GM12801 (cell line): ENCODE data around the gene SPTA1.

Source experiments
- TF ChIP-seq, protein P1 (sequence below): IDR thresholded peaks from one replicate; pipeline ENCODE4 v1.5.1; 2011; ENCODE audit warnings: control low read depth; ENCODE audit not compliant: insufficient read length; ENCODE audit errors: extremely low read depth

SPTA1 gene

DNA sequence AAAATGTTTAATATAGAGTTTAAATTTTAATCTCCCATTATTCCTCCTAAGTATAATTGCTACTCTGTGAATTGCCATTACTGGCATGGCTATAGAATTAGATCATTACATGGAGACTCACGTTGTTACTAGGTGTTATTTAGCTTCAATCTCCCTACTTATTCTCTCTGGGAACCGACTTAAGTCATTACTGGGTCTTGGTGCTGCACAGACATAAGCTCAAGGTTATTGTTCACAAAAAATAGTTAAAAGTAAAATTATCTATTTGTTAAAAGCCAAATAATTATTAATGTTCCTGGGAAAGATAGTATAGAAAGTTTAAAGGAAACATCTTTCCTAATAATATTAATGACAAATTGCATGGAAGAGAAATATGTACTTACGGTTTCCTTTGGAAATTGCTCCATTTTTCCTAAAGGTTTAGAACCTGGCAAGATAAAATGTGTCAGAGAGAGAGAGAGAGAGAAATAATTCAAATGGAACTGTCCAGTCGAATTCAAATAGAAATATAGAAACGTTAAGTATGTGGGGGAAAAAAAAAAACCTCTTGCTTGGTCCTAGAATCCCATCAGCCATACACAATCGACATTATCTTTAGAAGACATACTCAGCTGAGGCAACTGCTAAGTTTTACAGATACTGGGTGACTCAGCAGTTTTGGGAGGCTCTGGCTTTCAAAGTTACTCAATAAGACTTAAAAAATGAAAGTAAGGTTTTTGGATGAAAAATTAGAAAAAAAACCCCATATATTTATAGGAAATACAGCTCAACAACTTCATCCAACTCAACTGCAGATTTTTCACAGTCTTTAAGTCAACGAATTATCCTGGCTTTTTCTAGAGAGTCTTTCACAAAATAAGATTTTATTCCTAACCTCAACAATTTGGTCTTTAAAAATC lies at the start of gene SPTA1:
Gene SPTA1, minus strand, starts transcription at position 605 of the 899 bp plus-strand sequence. Its CDS starts 198 bp downstream, at position 407.
- TF ChIP-seq, protein P1, sequence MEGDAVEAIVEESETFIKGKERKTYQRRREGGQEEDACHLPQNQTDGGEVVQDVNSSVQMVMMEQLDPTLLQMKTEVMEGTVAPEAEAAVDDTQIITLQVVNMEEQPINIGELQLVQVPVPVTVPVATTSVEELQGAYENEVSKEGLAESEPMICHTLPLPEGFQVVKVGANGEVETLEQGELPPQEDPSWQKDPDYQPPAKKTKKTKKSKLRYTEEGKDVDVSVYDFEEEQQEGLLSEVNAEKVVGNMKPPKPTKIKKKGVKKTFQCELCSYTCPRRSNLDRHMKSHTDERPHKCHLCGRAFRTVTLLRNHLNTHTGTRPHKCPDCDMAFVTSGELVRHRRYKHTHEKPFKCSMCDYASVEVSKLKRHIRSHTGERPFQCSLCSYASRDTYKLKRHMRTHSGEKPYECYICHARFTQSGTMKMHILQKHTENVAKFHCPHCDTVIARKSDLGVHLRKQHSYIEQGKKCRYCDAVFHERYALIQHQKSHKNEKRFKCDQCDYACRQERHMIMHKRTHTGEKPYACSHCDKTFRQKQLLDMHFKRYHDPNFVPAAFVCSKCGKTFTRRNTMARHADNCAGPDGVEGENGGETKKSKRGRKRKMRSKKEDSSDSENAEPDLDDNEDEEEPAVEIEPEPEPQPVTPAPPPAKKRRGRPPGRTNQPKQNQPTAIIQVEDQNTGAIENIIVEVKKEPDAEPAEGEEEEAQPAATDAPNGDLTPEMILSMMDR, result no peak

DNA sequence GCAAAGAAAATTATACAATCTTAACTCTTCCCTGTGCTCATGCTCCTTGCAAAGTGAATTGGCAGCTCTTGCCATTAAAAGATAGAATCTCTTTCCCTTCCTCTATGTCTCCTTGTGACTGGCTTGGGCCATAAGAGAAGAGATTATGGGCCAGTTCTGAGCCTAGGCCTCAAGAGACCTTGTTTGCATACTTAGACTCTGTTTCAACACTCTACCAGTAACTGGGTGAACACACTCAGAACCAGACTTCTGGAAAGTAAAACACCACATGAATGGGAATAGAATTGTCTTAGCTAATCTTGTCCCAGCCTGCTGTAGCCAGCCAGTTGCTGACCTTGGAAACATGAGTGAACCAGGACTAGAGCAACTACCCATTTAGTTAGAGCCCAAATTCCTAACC lies 49.3 kb upstream of the SPTA1 start:
- TF ChIP-seq, protein P1, result no peak

DNA sequence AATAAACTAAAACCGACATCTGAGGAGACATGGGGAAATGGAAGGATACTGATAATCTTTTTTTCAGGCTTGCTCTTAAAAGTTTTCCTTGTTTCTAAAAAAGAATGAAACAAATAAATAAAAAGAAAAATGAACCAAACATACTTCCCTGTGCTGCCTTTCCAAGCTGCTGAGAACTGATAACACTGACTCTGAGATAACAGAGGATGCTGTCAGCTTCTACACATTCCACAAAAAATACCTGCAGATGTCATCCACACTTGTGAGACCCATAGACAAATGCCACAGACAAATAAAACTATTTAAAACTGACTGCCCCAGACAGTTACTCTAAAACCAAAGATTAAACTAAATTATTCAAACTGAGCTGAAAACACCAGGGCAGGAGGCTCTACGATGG lies 46.0 kb upstream of the SPTA1 start:
- TF ChIP-seq, protein P1, result no peak

DNA sequence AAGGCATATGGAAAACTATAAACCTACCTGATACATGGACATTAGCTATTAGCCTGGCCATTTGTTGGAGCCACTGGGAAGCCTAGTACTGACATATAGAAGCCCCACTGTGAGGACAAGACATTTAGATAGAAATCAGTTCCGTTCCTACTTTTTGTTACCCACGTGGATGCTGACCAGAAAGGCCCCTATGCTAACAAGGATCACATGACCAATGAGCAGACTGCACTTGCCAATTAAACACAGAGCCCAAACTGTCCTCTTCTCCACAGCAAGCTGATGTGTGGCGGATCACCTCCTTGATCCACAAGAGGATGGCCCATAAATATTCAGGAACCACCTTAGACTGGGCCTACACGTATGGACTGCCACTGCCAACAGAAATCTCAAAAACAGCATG lies 45.2 kb upstream of the SPTA1 start:
- TF ChIP-seq, protein P1, result no peak

DNA sequence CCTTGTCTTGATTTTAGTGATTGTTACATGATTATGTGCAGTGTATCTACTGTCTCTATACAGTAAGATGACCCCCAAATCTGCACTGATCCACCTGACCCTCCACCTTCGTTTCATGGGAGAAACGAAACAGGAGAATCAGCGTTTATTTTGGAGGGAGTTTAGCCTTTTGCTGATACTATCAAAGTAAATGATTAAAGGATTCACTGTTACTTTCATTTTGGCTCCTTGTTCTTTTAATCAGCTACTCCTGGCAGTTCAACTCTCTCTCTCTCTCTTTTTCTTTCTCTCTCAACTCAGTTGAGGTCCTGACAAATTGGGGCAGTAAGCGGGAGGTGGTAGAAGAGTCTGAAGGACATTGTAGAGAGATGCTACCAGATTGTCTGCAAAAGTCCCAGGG lies 43.9 kb upstream of the SPTA1 start:
- TF ChIP-seq, protein P1, result no peak

DNA sequence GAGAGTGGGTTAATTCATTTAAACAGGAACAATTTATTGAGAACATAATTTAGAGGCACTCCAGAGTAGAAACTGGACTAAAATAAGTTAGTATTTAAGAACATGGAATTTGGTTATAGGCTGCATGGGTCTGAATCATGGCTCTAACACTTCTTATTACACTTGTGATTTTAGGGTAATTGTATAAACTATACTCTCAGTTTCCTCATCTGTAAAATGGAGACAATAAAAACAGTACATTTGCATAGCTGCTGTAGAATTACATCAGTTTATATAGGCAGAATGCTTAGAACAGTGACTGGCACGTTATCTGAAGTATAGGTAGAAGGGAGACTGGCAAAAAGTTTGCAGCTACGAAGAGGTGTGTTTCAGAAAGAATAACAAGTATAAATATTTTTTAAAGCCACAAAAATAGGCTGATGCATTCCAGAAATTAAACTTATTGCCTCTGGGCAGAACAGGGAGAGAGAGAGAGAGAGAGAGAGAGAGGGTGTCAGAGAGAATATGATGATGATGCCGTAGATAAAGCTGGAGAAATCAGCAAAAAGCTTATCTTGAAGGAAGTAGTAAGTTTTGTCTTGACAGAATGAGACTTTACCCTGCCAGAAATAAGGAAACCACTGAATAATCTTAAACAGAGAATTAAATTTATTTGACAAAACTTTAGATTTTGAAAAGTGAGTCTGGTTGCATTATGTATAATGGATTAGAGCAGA lies 42.2 kb upstream of the SPTA1 start:
- TF ChIP-seq, protein P1, result no peak

DNA sequence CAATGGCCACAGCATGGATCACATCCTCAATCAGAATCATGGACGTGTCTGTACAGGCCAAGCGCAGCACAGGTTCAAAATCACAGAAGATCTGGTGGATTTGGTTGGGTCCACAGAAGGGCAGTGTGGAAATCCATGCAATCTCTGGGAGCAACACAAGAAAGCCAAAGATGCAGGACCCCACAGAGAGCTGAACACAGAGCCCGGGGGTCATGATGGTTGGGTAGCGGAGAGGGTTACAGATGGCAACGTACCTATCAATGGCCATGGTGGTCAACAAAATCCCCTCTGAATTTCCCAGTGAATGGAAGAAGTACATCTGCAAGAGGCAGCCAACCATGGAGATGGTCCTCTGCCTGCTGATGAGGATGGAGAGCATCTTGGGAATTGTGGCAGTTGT lies 37.9 kb upstream of the SPTA1 start:
- TF ChIP-seq, protein P1, result no peak
